Testis (tissue), 2 donors: Measurements from ENCODE around the gene SDK1.

Experiments used
- POLR2A ChIP-seq: fragments of 450-650 bp; IDR thresholded peaks from one replicate; pipeline ENCODE4 v1.6.1; 2017; ENCODE audit warnings: antibody characterized with exemption, mild to moderate bottlenecking, moderate library complexity
- TF ChIP-seq, protein P1 (sequence below), 3 experiments: fragments of 450-650 bp in 2 of 3; fragments of 200-600 bp in 1 of 3; sonication (generic) in 1 of 3; IDR thresholded peaks; one replicate each; pipeline ENCODE4 v1.5.1; 2016 to 2019; ENCODE audit warnings: antibody characterized with exemption in 3 of 3, mild to moderate bottlenecking in 2 of 3, moderate library complexity in 1 of 3

GRCh38 chr7:4190010-4190981, 889.2 kb downstream of the SDK1 start:
- no peak for TF ChIP-seq POLR2A
- TF ChIP-seq, protein P1, sequence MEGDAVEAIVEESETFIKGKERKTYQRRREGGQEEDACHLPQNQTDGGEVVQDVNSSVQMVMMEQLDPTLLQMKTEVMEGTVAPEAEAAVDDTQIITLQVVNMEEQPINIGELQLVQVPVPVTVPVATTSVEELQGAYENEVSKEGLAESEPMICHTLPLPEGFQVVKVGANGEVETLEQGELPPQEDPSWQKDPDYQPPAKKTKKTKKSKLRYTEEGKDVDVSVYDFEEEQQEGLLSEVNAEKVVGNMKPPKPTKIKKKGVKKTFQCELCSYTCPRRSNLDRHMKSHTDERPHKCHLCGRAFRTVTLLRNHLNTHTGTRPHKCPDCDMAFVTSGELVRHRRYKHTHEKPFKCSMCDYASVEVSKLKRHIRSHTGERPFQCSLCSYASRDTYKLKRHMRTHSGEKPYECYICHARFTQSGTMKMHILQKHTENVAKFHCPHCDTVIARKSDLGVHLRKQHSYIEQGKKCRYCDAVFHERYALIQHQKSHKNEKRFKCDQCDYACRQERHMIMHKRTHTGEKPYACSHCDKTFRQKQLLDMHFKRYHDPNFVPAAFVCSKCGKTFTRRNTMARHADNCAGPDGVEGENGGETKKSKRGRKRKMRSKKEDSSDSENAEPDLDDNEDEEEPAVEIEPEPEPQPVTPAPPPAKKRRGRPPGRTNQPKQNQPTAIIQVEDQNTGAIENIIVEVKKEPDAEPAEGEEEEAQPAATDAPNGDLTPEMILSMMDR (IDR thresholded peaks at IDR 0.05): no peak
